ENCODE measurements around the gene KCNMA1. TPM values are rescaled to one million over a fixed set of nuclear protein-coding genes. Genes with fewer than 3 reads are reported as not detected.

Gene KCNMA1
- total RNA-seq, 4 donors from 2014 or later = 146 to 300 (median 265) TPM

DNA sequence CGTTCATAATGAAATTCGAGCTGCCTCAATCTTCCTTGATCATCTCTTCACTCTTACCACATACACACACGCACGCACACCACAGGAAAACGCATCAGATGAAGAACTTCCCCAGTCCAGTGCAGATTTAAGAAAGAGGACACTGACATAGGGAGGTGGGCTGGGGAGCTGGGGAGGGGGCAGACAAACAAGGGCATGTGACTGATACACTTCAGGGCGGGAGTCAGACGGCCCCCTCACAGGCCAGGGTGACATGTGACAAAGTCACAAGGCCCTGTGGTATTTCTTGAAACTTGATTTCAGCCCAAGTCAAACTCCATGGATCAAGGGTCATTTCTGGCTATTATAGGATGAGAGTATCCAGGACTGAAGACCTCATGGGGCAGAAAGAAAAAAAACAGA lies 82.6 kb downstream of the KCNMA1 start:
- no peak for TF ChIP-seq POLR2AphosphoS5 (IDR thresholded peaks at IDR 0.05)
- no peak for TF ChIP-seq POLR2A (IDR thresholded peaks at IDR 0.05; ENCODE audit: low read depth)
- no peak for TF ChIP-seq EP300 (IDR thresholded peaks at IDR 0.05)
- TF ChIP-seq, protein P1, sequence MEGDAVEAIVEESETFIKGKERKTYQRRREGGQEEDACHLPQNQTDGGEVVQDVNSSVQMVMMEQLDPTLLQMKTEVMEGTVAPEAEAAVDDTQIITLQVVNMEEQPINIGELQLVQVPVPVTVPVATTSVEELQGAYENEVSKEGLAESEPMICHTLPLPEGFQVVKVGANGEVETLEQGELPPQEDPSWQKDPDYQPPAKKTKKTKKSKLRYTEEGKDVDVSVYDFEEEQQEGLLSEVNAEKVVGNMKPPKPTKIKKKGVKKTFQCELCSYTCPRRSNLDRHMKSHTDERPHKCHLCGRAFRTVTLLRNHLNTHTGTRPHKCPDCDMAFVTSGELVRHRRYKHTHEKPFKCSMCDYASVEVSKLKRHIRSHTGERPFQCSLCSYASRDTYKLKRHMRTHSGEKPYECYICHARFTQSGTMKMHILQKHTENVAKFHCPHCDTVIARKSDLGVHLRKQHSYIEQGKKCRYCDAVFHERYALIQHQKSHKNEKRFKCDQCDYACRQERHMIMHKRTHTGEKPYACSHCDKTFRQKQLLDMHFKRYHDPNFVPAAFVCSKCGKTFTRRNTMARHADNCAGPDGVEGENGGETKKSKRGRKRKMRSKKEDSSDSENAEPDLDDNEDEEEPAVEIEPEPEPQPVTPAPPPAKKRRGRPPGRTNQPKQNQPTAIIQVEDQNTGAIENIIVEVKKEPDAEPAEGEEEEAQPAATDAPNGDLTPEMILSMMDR (IDR thresholded peaks at IDR 0.05) = no peak
- WGBS = 60% methylated on average over 7 of the region's 7 CpGs
- Histone ChIP-seq H3K27ac (replicated peaks in 1 of 4) (peak overlapping the region; percentile 84 to 86 (median 84)), H3K4me3 (no peak overlapping the region), H3K9me3 (no peaks in the 10 kb centered on the region), H3K27me3 (no peaks in the 10 kb centered on the region), H3K4me1 (peaks cover 13 to 95% (median 66%) of the 10 kb centered on the region in 4 donors), H3K36me3 (no peaks in the 10 kb centered on the region)
- intact Hi-C loops (cut with DNase I) = no loop called here
- DNase-seq (ENCODE audit: extremely low spot score) = no peak

DNA sequence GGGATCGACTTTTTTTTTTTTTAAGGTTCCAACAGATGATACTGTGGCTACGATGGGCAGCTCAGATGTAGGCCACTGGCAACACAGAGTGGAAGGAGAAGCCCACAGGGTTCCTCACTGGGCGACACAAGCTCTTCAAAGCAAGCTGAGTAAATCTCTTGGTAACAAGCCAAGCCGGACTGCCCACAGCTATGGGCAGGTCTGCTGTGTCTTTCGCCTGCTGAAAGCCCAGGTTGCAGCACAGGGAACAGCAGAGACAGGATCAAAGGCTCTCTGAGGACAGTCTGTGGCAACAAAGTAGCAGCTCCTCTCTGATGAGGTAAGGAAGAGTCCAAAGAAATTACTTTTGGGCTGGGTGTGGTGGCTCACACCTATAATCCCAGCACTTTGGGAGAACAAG lies 83.6 kb downstream of the KCNMA1 start:
- no peak for DNase-seq (ENCODE audit: extremely low spot score)
- Histone ChIP-seq H3K36me3 (no peaks in the 10 kb centered on the region), H3K9me3 (no peaks in the 10 kb centered on the region), H3K4me3 (no peak overlapping the region), H3K27me3 (no peaks in the 10 kb centered on the region), H3K27ac (replicated peaks in 1 of 4) (peak overlapping the region; percentile 84 to 86 (median 84)), H3K4me1 (peaks cover 13 to 92% (median 66%) of the 10 kb centered on the region in 4 donors)
- intact Hi-C loops (cut with DNase I) = no loop called here
- no peak for TF ChIP-seq EP300 (IDR thresholded peaks at IDR 0.05)
- no peak for TF ChIP-seq POLR2AphosphoS5 (IDR thresholded peaks at IDR 0.05)
- TF ChIP-seq POLR2A (IDR thresholded peaks at IDR 0.05; ENCODE audit: low read depth) = no peak
- TF ChIP-seq, protein P1 (IDR thresholded peaks at IDR 0.05) = no peak
- 72% methylated on average over 5 of the region's 5 CpGs for WGBS

DNA sequence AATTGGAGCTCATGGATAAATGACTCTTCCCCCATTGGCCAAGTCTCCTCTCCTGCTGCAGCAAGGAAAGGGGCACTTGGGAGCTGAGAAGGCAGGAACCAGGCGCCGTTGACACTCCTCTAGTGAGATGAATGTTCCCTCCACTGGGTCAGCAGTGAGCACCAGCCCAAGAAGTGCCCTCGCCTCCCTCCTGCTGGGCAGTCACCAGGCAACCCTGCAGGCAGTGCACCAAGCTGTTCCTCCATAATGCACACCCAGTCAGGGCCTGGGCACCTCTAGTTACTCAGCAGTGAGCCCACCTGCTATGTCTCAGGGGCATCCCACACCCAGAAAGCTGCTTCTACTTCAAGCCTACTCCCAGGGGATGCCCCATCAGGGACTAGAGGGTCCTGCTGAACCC lies 84.3 kb downstream of the KCNMA1 start:
- intact Hi-C loops (cut with DNase I) = no loop called here
- 75% methylated on average over 3 of the region's 3 CpGs for WGBS
- no peak for DNase-seq (ENCODE audit: extremely low spot score)
- H3K27me3 ChIP-seq = no peaks in the 10 kb centered on the region
- H3K27ac ChIP-seq (replicated peaks in 1 of 4) = peak overlapping the region; percentile 84 to 86 (median 84)
- no peaks in the 10 kb centered on the region for H3K36me3 ChIP-seq
- peaks cover 13 to 92% (median 64%) of the 10 kb centered on the region in 4 donors for H3K4me1 ChIP-seq
- H3K9me3 ChIP-seq = no peaks in the 10 kb centered on the region
- TF ChIP-seq, protein P1 (IDR thresholded peaks at IDR 0.05) = peak in 1 of 3 experiments; percentile 2
- no peak for TF ChIP-seq POLR2A (IDR thresholded peaks at IDR 0.05; ENCODE audit: low read depth)
- H3K4me3 ChIP-seq = no peak overlapping the region

DNA sequence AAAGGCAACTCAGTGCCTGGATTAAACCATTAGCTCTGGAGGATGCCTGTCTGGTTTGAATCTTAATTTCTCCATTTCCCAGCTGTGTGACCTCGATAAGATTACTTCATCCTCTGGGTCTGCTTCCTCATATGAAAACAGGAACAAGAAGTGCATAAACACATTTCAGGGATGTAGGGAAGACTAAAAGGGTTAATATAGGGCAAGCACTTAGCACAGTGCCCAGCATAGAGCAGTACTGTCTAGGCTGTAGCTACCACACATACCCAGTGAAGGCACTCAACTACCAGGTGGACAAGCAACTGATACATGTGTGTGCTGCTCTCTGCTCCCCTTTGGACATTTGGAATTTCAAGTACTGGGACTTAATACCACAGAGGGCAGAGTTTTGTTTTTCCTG lies 85.4 kb downstream of the KCNMA1 start:
- H3K4me1 ChIP-seq = peaks cover 13 to 92% (median 68%) of the 10 kb centered on the region in 4 donors
- WGBS = 69% methylated on average over 1 of the region's 1 CpG
- intact Hi-C loops (cut with DNase I) = no loop called here
- H3K9me3 ChIP-seq = no peaks in the 10 kb centered on the region
- no peak for DNase-seq (ENCODE audit: extremely low spot score)
- H3K4me3 ChIP-seq = no peak overlapping the region
- no peaks in the 10 kb centered on the region for H3K27me3 ChIP-seq
- H3K27ac ChIP-seq (replicated peaks in 1 of 4) = peak overlapping the region in 3 of 4 donors; percentile 40 to 86 (median 56)
- no peaks in the 10 kb centered on the region for H3K36me3 ChIP-seq
- TF ChIP-seq POLR2AphosphoS5 (IDR thresholded peaks at IDR 0.05) = peak in 1 of 2 donors; percentile 39
- TF ChIP-seq, protein P1 (IDR thresholded peaks at IDR 0.05) = no peak

DNA sequence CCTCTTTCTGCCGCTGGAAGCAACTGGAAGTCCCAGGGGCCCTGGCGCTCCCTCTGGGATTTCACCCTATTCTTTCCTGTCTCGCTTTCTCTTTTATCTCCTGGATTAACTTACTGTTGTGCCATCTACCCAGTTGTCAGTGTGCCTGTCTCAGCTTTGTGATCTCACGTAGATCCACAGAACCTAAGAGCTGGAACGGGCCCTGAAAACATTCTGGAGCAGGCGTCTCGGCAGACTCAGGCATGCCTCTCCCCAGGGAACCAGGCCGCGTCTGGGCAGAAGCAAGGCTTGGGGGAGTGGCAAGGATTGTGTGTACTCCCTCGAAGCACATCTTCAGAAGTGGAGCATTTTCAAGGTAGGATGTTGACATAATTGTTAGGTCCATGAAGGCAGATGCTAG lies 87.2 kb downstream of the KCNMA1 start:
- intact Hi-C loops (cut with DNase I) = no loop called here
- no peaks in the 10 kb centered on the region for H3K27me3 ChIP-seq
- peak overlapping the region in 1 of 4 donors; percentile 26 for H3K27ac ChIP-seq (replicated peaks in 1 of 4)
- DNase-seq (ENCODE audit: extremely low spot score) = no peak
- TF ChIP-seq POLR2AphosphoS5 (IDR thresholded peaks at IDR 0.05) = no peak
- no peak for TF ChIP-seq EP300 (IDR thresholded peaks at IDR 0.05)
- no peak for TF ChIP-seq POLR2A (IDR thresholded peaks at IDR 0.05; ENCODE audit: low read depth)
- TF ChIP-seq, protein P1 (IDR thresholded peaks at IDR 0.05) = no peak
- peaks cover 13 to 90% (median 66%) of the 10 kb centered on the region in 4 donors for H3K4me1 ChIP-seq
- H3K9me3 ChIP-seq = no peaks in the 10 kb centered on the region
- no peak overlapping the region for H3K4me3 ChIP-seq
- 64% methylated on average over 8 of the region's 10 CpGs for WGBS
- H3K36me3 ChIP-seq = no peaks in the 10 kb centered on the region
